ENCODE measurements around the gene SLC35A4. TPM values are rescaled to one million over a fixed set of nuclear protein-coding genes. Genes with fewer than 3 reads are reported as not detected.

The SLC35A4 gene
- total and polyA plus RNA-seq, 2 of the 13 experiments (the other 11 are each of a cell fraction or from before 2014, with no cell fraction given), result 0.71 to 4.0 TPM

DNA sequence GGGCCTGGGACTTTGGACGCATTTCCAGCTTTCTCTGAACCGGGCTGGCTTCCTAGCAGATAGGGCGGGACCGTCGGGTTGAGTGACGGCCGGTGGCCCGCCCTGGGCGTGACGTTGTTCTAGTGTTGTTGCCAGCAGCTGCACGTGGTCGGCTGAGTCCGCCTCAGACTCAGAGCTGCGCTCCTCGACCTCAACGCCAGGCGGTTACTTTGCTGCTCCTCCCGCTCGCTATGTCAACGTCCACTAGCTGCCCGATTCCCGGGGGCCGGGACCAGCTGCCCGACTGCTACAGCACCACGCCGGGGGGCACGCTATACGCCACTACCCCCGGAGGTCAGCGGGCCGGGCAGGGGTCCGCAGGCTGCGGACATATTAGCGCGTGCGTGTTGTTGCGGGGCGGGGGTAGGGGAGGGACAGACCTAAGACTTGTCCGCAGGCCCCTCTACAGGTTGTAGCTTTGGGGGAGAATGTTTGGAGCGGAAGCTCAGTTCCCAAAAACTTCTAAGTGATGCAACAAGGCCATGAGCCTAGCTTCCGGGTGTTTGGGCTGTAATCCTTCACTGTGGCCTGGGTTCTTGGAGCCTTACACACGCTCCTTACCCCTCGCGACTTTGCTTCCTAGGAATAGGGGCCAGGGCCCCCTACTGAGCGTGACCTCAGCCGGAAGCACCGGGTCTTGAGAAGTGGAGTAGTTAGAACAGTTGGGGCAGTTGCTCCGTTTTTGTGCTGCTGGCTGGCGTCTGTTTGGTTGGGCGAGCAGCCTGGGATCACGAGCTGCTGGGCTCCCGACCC, 16.9 kb upstream of the SLC35A4 start, which contains the start of gene EIF4EBP3 (continued):
- TF ChIP-seq ZBTB40 (IDR thresholded peaks at IDR 0.05) (no peak), ZBTB40 (CRISPR knock-in tag; IDR thresholded peaks at IDR 0.05) (peak; percentile 29; the same call in 1 of the 2 replicates), TFDP2 (CRISPR knock-in tag; IDR thresholded peaks at IDR 0.05) (peak; percentile 78), ZNF629 (CRISPR knock-in tag; conservative IDR thresholded peaks at IDR 0.05) (peak; percentile 44), ZFP62 (CRISPR knock-in tag; IDR thresholded peaks at IDR 0.05) (no peak), ZBTB3 (CRISPR knock-in tag; IDR thresholded peaks at IDR 0.05; ENCODE audit: borderline replicate concordance, low read depth) (no peak), NCOA1 (CRISPR knock-in tag; IDR thresholded peaks at IDR 0.05) (peak; percentile 59; the same call in 1 of the 2 replicates), BHLHE40 (IDR thresholded peaks at IDR 0.05; ENCODE audit: low read length) (peak; percentile 74)
- TF ChIP-seq, protein P1, sequence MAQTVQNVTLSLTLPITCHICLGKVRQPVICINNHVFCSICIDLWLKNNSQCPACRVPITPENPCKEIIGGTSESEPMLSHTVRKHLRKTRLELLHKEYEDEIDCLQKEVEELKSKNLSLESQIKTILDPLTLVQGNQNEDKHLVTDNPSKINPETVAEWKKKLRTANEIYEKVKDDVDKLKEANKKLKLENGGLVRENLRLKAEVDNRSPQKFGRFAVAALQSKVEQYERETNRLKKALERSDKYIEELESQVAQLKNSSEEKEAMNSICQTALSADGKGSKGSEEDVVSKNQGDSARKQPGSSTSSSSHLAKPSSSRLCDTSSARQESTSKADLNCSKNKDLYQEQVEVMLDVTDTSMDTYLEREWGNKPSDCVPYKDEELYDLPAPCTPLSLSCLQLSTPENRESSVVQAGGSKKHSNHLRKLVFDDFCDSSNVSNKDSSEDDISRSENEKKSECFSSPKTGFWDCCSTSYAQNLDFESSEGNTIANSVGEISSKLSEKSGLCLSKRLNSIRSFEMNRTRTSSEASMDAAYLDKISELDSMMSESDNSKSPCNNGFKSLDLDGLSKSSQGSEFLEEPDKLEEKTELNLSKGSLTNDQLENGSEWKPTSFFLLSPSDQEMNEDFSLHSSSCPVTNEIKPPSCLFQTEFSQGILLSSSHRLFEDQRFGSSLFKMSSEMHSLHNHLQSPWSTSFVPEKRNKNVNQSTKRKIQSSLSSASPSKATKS (CRISPR knock-in tag; IDR thresholded peaks at IDR 0.05), result peak; percentile 71; the same call in 1 of the 2 replicates
- TF ChIP-seq, protein P2, sequence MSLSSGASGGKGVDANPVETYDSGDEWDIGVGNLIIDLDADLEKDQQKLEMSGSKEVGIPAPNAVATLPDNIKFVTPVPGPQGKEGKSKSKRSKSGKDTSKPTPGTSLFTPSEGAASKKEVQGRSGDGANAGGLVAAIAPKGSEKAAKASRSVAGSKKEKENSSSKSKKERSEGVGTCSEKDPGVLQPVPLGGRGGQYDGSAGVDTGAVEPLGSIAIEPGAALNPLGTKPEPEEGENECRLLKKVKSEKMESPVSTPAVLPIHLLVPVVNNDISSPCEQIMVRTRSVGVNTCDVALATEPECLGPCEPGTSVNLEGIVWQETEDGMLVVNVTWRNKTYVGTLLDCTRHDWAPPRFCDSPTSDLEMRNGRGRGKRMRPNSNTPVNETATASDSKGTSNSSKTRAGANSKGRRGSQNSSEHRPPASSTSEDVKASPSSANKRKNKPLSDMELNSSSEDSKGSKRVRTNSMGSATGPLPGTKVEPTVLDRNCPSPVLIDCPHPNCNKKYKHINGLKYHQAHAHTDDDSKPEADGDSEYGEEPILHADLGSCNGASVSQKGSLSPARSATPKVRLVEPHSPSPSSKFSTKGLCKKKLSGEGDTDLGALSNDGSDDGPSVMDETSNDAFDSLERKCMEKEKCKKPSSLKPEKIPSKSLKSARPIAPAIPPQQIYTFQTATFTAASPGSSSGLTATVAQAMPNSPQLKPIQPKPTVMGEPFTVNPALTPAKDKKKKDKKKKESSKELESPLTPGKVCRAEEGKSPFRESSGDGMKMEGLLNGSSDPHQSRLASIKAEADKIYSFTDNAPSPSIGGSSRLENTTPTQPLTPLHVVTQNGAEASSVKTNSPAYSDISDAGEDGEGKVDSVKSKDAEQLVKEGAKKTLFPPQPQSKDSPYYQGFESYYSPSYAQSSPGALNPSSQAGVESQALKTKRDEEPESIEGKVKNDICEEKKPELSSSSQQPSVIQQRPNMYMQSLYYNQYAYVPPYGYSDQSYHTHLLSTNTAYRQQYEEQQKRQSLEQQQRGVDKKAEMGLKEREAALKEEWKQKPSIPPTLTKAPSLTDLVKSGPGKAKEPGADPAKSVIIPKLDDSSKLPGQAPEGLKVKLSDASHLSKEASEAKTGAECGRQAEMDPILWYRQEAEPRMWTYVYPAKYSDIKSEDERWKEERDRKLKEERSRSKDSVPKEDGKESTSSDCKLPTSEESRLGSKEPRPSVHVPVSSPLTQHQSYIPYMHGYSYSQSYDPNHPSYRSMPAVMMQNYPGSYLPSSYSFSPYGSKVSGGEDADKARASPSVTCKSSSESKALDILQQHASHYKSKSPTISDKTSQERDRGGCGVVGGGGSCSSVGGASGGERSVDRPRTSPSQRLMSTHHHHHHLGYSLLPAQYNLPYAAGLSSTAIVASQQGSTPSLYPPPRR (CRISPR knock-in tag; IDR thresholded peaks at IDR 0.05; ENCODE audit: borderline replicate concordance), result no peak; the same call in 1 of the 2 replicates

Measured in HepG2 (cell line).